Measurements from ENCODE around the gene NSUN6. TPM values are rescaled to one million over a fixed set of nuclear protein-coding genes. Genes with fewer than 3 reads are reported as not detected.

Gene NSUN6
- polyA plus RNA-seq, 1 of the 3 experiments (the other 2 are of a cell fraction): 5.3 TPM

GRCh38 chr10:18647945-18648344, 3.4 kb downstream of the NSUN6 start:
- H3K4me3 ChIP-seq (ENCODE audit: low read depth in 2 of 2, low read length in 1 of 2): no peak overlapping the region
- H3F3A ChIP-seq (replicated peaks; ENCODE audit: insufficient read depth): no peaks in the 10 kb centered on the region
- no peak overlapping the region for H3K9ac ChIP-seq
- no peak overlapping the region for H3K27ac ChIP-seq (ENCODE audit: low read depth in 2 of 2, low read length in 1 of 2)
- H3K4me1 ChIP-seq (ENCODE audit: control insufficient read depth in 1 of 2, insufficient read depth in 2 of 2, low read depth in 1 of 2, low read length in 1 of 2): no peaks in the 10 kb centered on the region; a peak in 2 of 4 replicates
- ChIA-PET POLR2A (interaction anchor here (2.0 kb wide), 1 partner anchor 11 kb away, joined by 6 read pairs; the partner anchor contains the start of gene ARL5B), CTCF (no interaction called here)
- peaks cover 30% of the 10 kb centered on the region for H3K79me2 ChIP-seq (ENCODE audit: insufficient read depth)
- no peaks in the 10 kb centered on the region for H3K27me3 ChIP-seq (ENCODE audit: insufficient read depth)
- H3K36me3 ChIP-seq (replicated peaks in 1 of 2; ENCODE audit: control insufficient read depth in 1 of 2, insufficient read depth in 2 of 2, low read length in 1 of 2): peaks cover 4 to 7% of the 10 kb centered on the region in 2 experiments
- DNase-seq: no peak
- 88% methylated on average over 3 of the region's 3 CpGs for WGBS (ENCODE audit: low lambda C conversion rate)
- H2AFZ ChIP-seq (ENCODE audit: low read depth): no peak overlapping the region
- no peak for TF ChIP-seq TAF1 (IDR thresholded peaks at IDR 0.05; ENCODE audit: borderline replicate concordance, low read depth, low read length)
- TF ChIP-seq SIN3A (IDR thresholded peaks at IDR 0.05; ENCODE audit: borderline replicate concordance, low read depth, low read length): no peak
- TF ChIP-seq RFX5 (IDR thresholded peaks at IDR 0.05; ENCODE audit: low read length): no peak
- TF ChIP-seq RCOR1 (IDR thresholded peaks at IDR 0.05; ENCODE audit: low read length): no peak
- no peak for TF ChIP-seq TCF12 (IDR thresholded peaks at IDR 0.05)
- TF ChIP-seq MXI1 (IDR thresholded peaks at IDR 0.05; ENCODE audit: low read depth, low read length): no peak
- no peak for TF ChIP-seq JUND (IDR thresholded peaks at IDR 0.05)
- TF ChIP-seq MAX (IDR thresholded peaks at IDR 0.05; ENCODE audit: low read depth): no peak
- no peak for TF ChIP-seq PBX3 (IDR thresholded peaks at IDR 0.05)
- no peak for TF ChIP-seq MEF2A (IDR thresholded peaks at IDR 0.05; ENCODE audit: borderline replicate concordance, low read depth)
- TF ChIP-seq GABPA (IDR thresholded peaks at IDR 0.05; ENCODE audit: low read depth): no peak
- TF ChIP-seq FOXJ3 (CRISPR knock-in tag; IDR thresholded peaks at IDR 0.05): no peak
- TF ChIP-seq NRF1 (IDR thresholded peaks at IDR 0.05; ENCODE audit: low read depth, low read length): no peak
- H4K20me1 ChIP-seq (ENCODE audit: insufficient read depth): no peaks in the 10 kb centered on the region
- H3K9me3 ChIP-seq: no peaks in the 10 kb centered on the region
- H3K9me2 ChIP-seq: no peaks in the 10 kb centered on the region
- H3K4me2 ChIP-seq: no peak overlapping the region

- Histone ChIP-seq H3K9ac (no peak overlapping the region), H3K27ac (ENCODE audit: low read depth in 2 of 2, low read length in 1 of 2) (no peak overlapping the region), H3F3A (replicated peaks; ENCODE audit: insufficient read depth) (no peaks in the 10 kb centered on the region), H3K4me2 (no peak overlapping the region), H3K27me3 (ENCODE audit: insufficient read depth) (no peaks in the 10 kb centered on the region), H3K9me3 (no peaks in the 10 kb centered on the region), H3K4me1 (ENCODE audit: control insufficient read depth in 1 of 2, insufficient read depth in 2 of 2, low read depth in 1 of 2, low read length in 1 of 2) (no peaks in the 10 kb centered on the region; a peak in 2 of 4 replicates), H3K36me3 (replicated peaks in 1 of 2; ENCODE audit: control insufficient read depth in 1 of 2, insufficient read depth in 2 of 2, low read length in 1 of 2) (peaks cover 4 to 7% of the 10 kb centered on the region in 2 experiments), H4K20me1 (ENCODE audit: insufficient read depth) (no peaks in the 10 kb centered on the region), H3K9me2 (no peaks in the 10 kb centered on the region), H3K4me3 (ENCODE audit: low read depth in 2 of 2, low read length in 1 of 2) (no peak overlapping the region), H2AFZ (ENCODE audit: low read depth) (no peak overlapping the region), H3K79me2 (ENCODE audit: insufficient read depth) (peaks cover 30% of the 10 kb centered on the region)
- no peak for DNase-seq
- POLR2A ChIA-PET: interaction anchor here (2.0 kb wide), 1 partner anchor 12 kb away, joined by 6 read pairs; the partner anchor contains the start of gene ARL5B
- 97% methylated on average over 2 of the region's 2 CpGs for WGBS (ENCODE audit: low lambda C conversion rate)
- CTCF ChIA-PET: no interaction called here
- no peak for TF ChIP-seq TAF1 (IDR thresholded peaks at IDR 0.05; ENCODE audit: borderline replicate concordance, low read depth, low read length)
- TF ChIP-seq TCF12 (IDR thresholded peaks at IDR 0.05): no peak
- no peak for TF ChIP-seq JUND (IDR thresholded peaks at IDR 0.05)
- TF ChIP-seq TEAD4 (IDR thresholded peaks at IDR 0.05; ENCODE audit: borderline replicate concordance, insufficient read depth): no peak
- TF ChIP-seq RXRA (IDR thresholded peaks at IDR 0.05; ENCODE audit: borderline replicate concordance, low read depth): no peak
- TF ChIP-seq ZBTB33 (IDR thresholded peaks at IDR 0.05; ENCODE audit: borderline replicate concordance, low read depth): no peak
- TF ChIP-seq EP300 (IDR thresholded peaks at IDR 0.05; ENCODE audit: borderline replicate concordance in 1 of 2, low read depth in 1 of 2, low read length in 1 of 2): no peak
- no peak for TF ChIP-seq SIN3A (IDR thresholded peaks at IDR 0.05; ENCODE audit: borderline replicate concordance, low read depth, low read length)
- no peak for TF ChIP-seq FOXJ3 (CRISPR knock-in tag; IDR thresholded peaks at IDR 0.05)
- no peak for TF ChIP-seq ELF1 (IDR thresholded peaks at IDR 0.05)
- TF ChIP-seq RCOR1 (IDR thresholded peaks at IDR 0.05; ENCODE audit: low read length): no peak
- TF ChIP-seq, protein P1, sequence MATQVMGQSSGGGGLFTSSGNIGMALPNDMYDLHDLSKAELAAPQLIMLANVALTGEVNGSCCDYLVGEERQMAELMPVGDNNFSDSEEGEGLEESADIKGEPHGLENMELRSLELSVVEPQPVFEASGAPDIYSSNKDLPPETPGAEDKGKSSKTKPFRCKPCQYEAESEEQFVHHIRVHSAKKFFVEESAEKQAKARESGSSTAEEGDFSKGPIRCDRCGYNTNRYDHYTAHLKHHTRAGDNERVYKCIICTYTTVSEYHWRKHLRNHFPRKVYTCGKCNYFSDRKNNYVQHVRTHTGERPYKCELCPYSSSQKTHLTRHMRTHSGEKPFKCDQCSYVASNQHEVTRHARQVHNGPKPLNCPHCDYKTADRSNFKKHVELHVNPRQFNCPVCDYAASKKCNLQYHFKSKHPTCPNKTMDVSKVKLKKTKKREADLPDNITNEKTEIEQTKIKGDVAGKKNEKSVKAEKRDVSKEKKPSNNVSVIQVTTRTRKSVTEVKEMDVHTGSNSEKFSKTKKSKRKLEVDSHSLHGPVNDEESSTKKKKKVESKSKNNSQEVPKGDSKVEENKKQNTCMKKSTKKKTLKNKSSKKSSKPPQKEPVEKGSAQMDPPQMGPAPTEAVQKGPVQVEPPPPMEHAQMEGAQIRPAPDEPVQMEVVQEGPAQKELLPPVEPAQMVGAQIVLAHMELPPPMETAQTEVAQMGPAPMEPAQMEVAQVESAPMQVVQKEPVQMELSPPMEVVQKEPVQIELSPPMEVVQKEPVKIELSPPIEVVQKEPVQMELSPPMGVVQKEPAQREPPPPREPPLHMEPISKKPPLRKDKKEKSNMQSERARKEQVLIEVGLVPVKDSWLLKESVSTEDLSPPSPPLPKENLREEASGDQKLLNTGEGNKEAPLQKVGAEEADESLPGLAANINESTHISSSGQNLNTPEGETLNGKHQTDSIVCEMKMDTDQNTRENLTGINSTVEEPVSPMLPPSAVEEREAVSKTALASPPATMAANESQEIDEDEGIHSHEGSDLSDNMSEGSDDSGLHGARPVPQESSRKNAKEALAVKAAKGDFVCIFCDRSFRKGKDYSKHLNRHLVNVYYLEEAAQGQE (IDR thresholded peaks at IDR 0.05; ENCODE audit: low read depth, low read length): no peak
- no peak for TF ChIP-seq MXI1 (IDR thresholded peaks at IDR 0.05; ENCODE audit: low read depth, low read length)
- no peak for TF ChIP-seq MEF2A (IDR thresholded peaks at IDR 0.05; ENCODE audit: borderline replicate concordance, low read depth)
These were observed 4.2 kb downstream of the NSUN6 start for GRCh38 chr10:18647151-18647550.

Data from SK-N-SH (cell line).